ENCODE measurements around the gene NR3C1. TPM values are rescaled to one million over a fixed set of nuclear protein-coding genes. Genes with fewer than 3 reads are reported as not detected.

The NR3C1 gene
- polyA plus RNA-seq, 1 donor (not counting 4 experiments of a cell fraction or from before 2014, with no cell fraction given): 30.7 TPM

- Histone ChIP-seq H3K9ac (ENCODE audit: control insufficient read depth, extremely low read depth, insufficient read depth, low read length) (no peak overlapping the region), H3K79me2 (ENCODE audit: control insufficient read depth, insufficient read depth, low read length) (peaks cover 33% of the 10 kb centered on the region), H3K4me3 (ENCODE audit: control insufficient read depth in 2 of 3, extremely low read depth in 1 of 3, insufficient read depth in 2 of 3, low read depth in 1 of 3, low read length in 3 of 3) (peak overlapping the region in 1 of 3 experiments; percentile 38), H3K27me3 (ENCODE audit: control insufficient read depth, extremely low read depth, insufficient read depth, low read length) (no peaks in the 10 kb centered on the region), H3K4me2 (ENCODE audit: control insufficient read depth, extremely low read depth, insufficient read depth, low read depth, low read length) (peak overlapping the region; percentile 51), H3K36me3 (ENCODE audit: control insufficient read depth in 2 of 2, extremely low read depth in 1 of 2, insufficient read depth in 2 of 2, low read length in 2 of 2) (peaks cover 4 to 17% of the 10 kb centered on the region in 2 experiments), H3K27ac (ENCODE audit: control insufficient read depth, insufficient read depth, low read length) (peak overlapping the region; percentile 81), H3K9me1 (ENCODE audit: control insufficient read depth, extremely low read depth, insufficient read depth, low read length) (no peaks in the 10 kb centered on the region), H4K20me1 (ENCODE audit: control insufficient read depth, extremely low read depth, insufficient read depth, low read length) (no peaks in the 10 kb centered on the region), H2AFZ (ENCODE audit: control insufficient read depth, low read length) (no peak overlapping the region), H3K4me1 (ENCODE audit: control insufficient read depth, extremely low read depth, insufficient read depth, low read length) (peaks cover 49% of the 10 kb centered on the region), H3K9me3 (ENCODE audit: control insufficient read depth, low read depth, low read length) (no peaks in the 10 kb centered on the region)
- TF ChIP-seq CTCF (optimal IDR thresholded peaks at IDR 0.05 in 1 of 3, IDR thresholded peaks at IDR 0.05 in 1 of 3, conservative IDR thresholded peaks at IDR 0.05 in 1 of 3; ENCODE audit: extremely low read depth in 1 of 3, insufficient read depth in 2 of 3, low read length in 3 of 3): no peak
- no peak for TF ChIP-seq EZH2 (IDR thresholded peaks at IDR 0.05; ENCODE audit: low read length)
- FAIRE-seq: peak; percentile 60
- DNase-seq (ENCODE audit: low read depth, low spot score): peak; percentile 61
- dilution Hi-C loops (cut with MboI; ENCODE audit: extremely low pct_ligation_motif_present, low sequenced_read_pairs): no loop called here
Measured at GRCh38 chr5:143311428-143311827, 92.1 kb downstream of the NR3C1 start.

DNA sequence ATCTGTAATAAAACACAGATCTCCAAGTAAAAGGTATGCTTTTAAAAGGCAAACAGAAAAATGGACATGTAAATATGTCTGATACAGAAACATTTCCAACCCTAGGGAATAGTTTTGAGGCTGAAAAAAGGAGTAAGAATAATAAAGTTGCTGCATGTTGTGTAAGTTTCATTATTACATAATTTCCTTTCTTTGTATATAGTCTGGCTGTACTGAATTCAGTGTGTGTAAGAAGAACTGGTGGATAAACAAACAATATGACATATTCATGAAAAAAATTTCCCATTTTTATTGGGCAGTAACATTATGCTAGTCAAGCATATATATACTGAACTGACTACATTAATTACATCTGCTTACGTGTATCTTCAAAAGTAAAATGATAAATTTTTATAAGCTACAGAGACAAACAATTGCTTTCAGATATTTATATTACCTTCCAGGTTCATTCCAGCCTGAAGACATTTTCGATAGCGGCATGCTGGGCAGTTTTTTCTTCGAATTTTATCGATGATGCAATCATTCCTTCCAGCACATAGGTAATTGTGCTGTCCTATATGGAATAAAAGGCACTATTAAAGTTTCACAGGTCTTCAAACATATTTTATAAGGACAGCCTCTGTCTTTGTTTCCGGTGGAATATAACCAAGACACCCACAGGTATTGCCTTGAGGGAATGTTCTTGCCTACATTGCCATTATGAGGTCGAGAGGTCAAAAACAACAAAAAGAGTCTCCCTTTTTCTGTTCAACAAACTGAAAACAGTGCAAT is 93.6 kb downstream of the NR3C1 start:
- FAIRE-seq: no peak
- no peak overlapping the region for H3K4me2 ChIP-seq (ENCODE audit: control insufficient read depth, extremely low read depth, insufficient read depth, low read depth, low read length)
- H3K36me3 ChIP-seq (ENCODE audit: control insufficient read depth in 2 of 2, extremely low read depth in 1 of 2, insufficient read depth in 2 of 2, low read length in 2 of 2): peaks cover 4 to 21% of the 10 kb centered on the region in 2 experiments
- no peaks in the 10 kb centered on the region for H3K27me3 ChIP-seq (ENCODE audit: control insufficient read depth, extremely low read depth, insufficient read depth, low read length)
- no peaks in the 10 kb centered on the region for H3K9me3 ChIP-seq (ENCODE audit: control insufficient read depth, low read depth, low read length)
- no peaks in the 10 kb centered on the region for H3K9me1 ChIP-seq (ENCODE audit: control insufficient read depth, extremely low read depth, insufficient read depth, low read length)
- H2AFZ ChIP-seq (ENCODE audit: control insufficient read depth, low read length): no peak overlapping the region
- DNase-seq (ENCODE audit: low read depth, low spot score): no peak
- TF ChIP-seq CTCF (optimal IDR thresholded peaks at IDR 0.05 in 1 of 3, IDR thresholded peaks at IDR 0.05 in 1 of 3, conservative IDR thresholded peaks at IDR 0.05 in 1 of 3; ENCODE audit: extremely low read depth in 1 of 3, insufficient read depth in 2 of 3, low read length in 3 of 3): no peak
- TF ChIP-seq EZH2 (IDR thresholded peaks at IDR 0.05; ENCODE audit: low read length): no peak
- H3K27ac ChIP-seq (ENCODE audit: control insufficient read depth, insufficient read depth, low read length): peak overlapping the region; percentile 81
- dilution Hi-C loops (cut with MboI; ENCODE audit: extremely low pct_ligation_motif_present, low sequenced_read_pairs): no loop called here
- no peak overlapping the region for H3K9ac ChIP-seq (ENCODE audit: control insufficient read depth, extremely low read depth, insufficient read depth, low read length)
- H3K79me2 ChIP-seq (ENCODE audit: control insufficient read depth, insufficient read depth, low read length): peaks cover 27% of the 10 kb centered on the region
- no peak overlapping the region for H3K4me3 ChIP-seq (ENCODE audit: control insufficient read depth in 2 of 3, extremely low read depth in 1 of 3, insufficient read depth in 2 of 3, low read depth in 1 of 3, low read length in 3 of 3)
- peaks cover 39% of the 10 kb centered on the region for H3K4me1 ChIP-seq (ENCODE audit: control insufficient read depth, extremely low read depth, insufficient read depth, low read length)
- H4K20me1 ChIP-seq (ENCODE audit: control insufficient read depth, extremely low read depth, insufficient read depth, low read length): no peaks in the 10 kb centered on the region

Measured in keratinocyte (primary cell).